ENCODE measurements around the gene WNT2B.

WNT2B gene

GRCh38 chr1:112564081-112564480 lies 55.3 kb downstream of the WNT2B start:
- DNase-seq (ENCODE audit: low spot score) (no peak), FAIRE-seq (no peak)

- FAIRE-seq (no peak), DNase-seq (ENCODE audit: low spot score) (no peak)
Observed at GRCh38 chr1:112565800-112566199, 57.0 kb downstream of the WNT2B start.

- FAIRE-seq: peak; percentile 95
- peak; percentile 76 for DNase-seq (ENCODE audit: low spot score)
Observed at GRCh38 chr1:112575154-112575804, 66.5 kb downstream of the WNT2B start.

GRCh38 chr1:112576240-112576639 lies 67.5 kb downstream of the WNT2B start:
- no peak for FAIRE-seq
- DNase-seq (ENCODE audit: low spot score): no peak

Measured in RCC 7860 (cell line).